ENCODE measurements around the gene NEU1. TPM values are rescaled to one million over a fixed set of nuclear protein-coding genes. Genes with fewer than 3 reads are reported as not detected.
"Not testable (repeated sequence)": the region's sequence is repeated elsewhere in the genome, so short reads cannot be mapped to it uniquely, and the experiment has no call there.

Gene NEU1
- polyA plus RNA-seq, 1 experiment, result 39.0 TPM

- DNase-seq (ENCODE audit: low read depth, low spot score), result no peak
- Histone ChIP-seq H3K27me3 (ENCODE audit: control insufficient read depth, insufficient read depth, low read length) (no peaks in the 10 kb centered on the region), H3K9me3 (ENCODE audit: control insufficient read depth, insufficient read depth, low read length) (no peaks in the 10 kb centered on the region; the same call in 1 of the 2 replicates), H3K27ac (ENCODE audit: low read depth, low read length) (no peak overlapping the region), H3K4me3 (ENCODE audit: low read depth, low read length) (no peak overlapping the region)
- ChIA-PET CTCF (no interaction called here), POLR2A (no interaction called here)
- no peak for TF ChIP-seq CTCF (IDR thresholded peaks at IDR 0.05; ENCODE audit: low read depth, low read length)
These were observed 1.5 kb downstream of the NEU1 start for GRCh38 chr6:31861150-31861549.

GRCh38 chr6:31860349-31860748 lies 2.3 kb downstream of the NEU1 start:
- ChIA-PET POLR2A (interaction anchor here (0.6 kb wide), 2 partner anchors 16 to 33 kb away, joined by 3 read pairs; partner anchors contain the start of gene HSPA1B), CTCF (no interaction called here)
- Histone ChIP-seq H3K9me3 (ENCODE audit: control insufficient read depth, insufficient read depth, low read length) (no peaks in the 10 kb centered on the region; the same call in 1 of the 2 replicates), H3K27ac (ENCODE audit: low read depth, low read length) (no peak overlapping the region), H3K27me3 (ENCODE audit: control insufficient read depth, insufficient read depth, low read length) (no peaks in the 10 kb centered on the region), H3K4me3 (ENCODE audit: low read depth, low read length) (no peak overlapping the region)
- no peak for DNase-seq (ENCODE audit: low read depth, low spot score)
- TF ChIP-seq CTCF (IDR thresholded peaks at IDR 0.05; ENCODE audit: low read depth, low read length), result no peak

GRCh38 chr6:31859923-31860322 lies 2.7 kb downstream of the NEU1 start:
- Histone ChIP-seq H3K27ac (ENCODE audit: low read depth, low read length) (no peak overlapping the region), H3K9me3 (ENCODE audit: control insufficient read depth, insufficient read depth, low read length) (no peaks in the 10 kb centered on the region; the same call in 1 of the 2 replicates), H3K4me3 (ENCODE audit: low read depth, low read length) (no peak overlapping the region), H3K27me3 (ENCODE audit: control insufficient read depth, insufficient read depth, low read length) (no peaks in the 10 kb centered on the region)
- ChIA-PET CTCF (no interaction called here), POLR2A (interaction anchor here (0.6 kb wide), 2 partner anchors 15 to 33 kb away, joined by 3 read pairs; partner anchors contain the start of gene HSPA1B)
- no peak for DNase-seq (ENCODE audit: low read depth, low spot score)
- no peak for TF ChIP-seq CTCF (IDR thresholded peaks at IDR 0.05; ENCODE audit: low read depth, low read length)

- Histone ChIP-seq H3K4me3 (ENCODE audit: low read depth, low read length) (no peak overlapping the region), H3K27me3 (ENCODE audit: control insufficient read depth, insufficient read depth, low read length) (no peaks in the 10 kb centered on the region), H3K9me3 (ENCODE audit: control insufficient read depth, insufficient read depth, low read length) (no peaks in the 10 kb centered on the region; the same call in 1 of the 2 replicates), H3K27ac (ENCODE audit: low read depth, low read length) (no peak overlapping the region)
- CTCF ChIA-PET, result no interaction called here
- no peak for TF ChIP-seq CTCF (IDR thresholded peaks at IDR 0.05; ENCODE audit: low read depth, low read length)
- no peak for DNase-seq (ENCODE audit: low read depth, low spot score)
- POLR2A ChIA-PET, result no interaction called here
These were observed 3.9 kb downstream of the NEU1 start for GRCh38 chr6:31858707-31859106.

GRCh38 chr6:31857774-31858173 lies 4.8 kb downstream of the NEU1 start:
- CTCF ChIA-PET, result not testable (repeated sequence)

GRCh38 chr6:31851980-31852718 lies 10.5 kb downstream of the NEU1 start:
- CTCF ChIA-PET; H3K9me3 ChIP-seq (ENCODE audit: control insufficient read depth, insufficient read depth, low read length); DNase-seq (ENCODE audit: low read depth, low spot score); H3K27ac ChIP-seq (ENCODE audit: low read depth, low read length); H3K4me3 ChIP-seq (ENCODE audit: low read depth, low read length); H3K27me3 ChIP-seq (ENCODE audit: control insufficient read depth, insufficient read depth, low read length): not testable (repeated sequence)
- POLR2A ChIA-PET, result interaction anchor here (0.9 kb wide), 1 partner anchor 23 kb away, joined by 3 read pairs; no protein-coding TSS in a partner anchor

More at GRCh38 chr6:31857774-31858173, 4.8 kb downstream of the NEU1 start:
- not testable (repeated sequence) for H3K4me3 ChIP-seq (ENCODE audit: low read depth, low read length); H3K27ac ChIP-seq (ENCODE audit: low read depth, low read length); H3K9me3 ChIP-seq (ENCODE audit: control insufficient read depth, insufficient read depth, low read length); DNase-seq (ENCODE audit: low read depth, low spot score); H3K27me3 ChIP-seq (ENCODE audit: control insufficient read depth, insufficient read depth, low read length)
- POLR2A ChIA-PET, result interaction anchor here (0.6 kb wide), 1 partner anchor 175 kb away, joined by 7 read pairs; no protein-coding TSS in a partner anchor
